Spinal cord (tissue), 10 donors: ENCODE data around the gene MSANTD3. TPM values are rescaled to one million over a fixed set of nuclear protein-coding genes. Genes with fewer than 3 reads are reported as not detected.
A peak's percentile ranks its signal among the peaks of the same experiment; 100 is the strongest.
"Not testable (repeated sequence)": the region's sequence is repeated elsewhere in the genome, so short reads cannot be mapped to it uniquely, and the experiment has no call there.

Experiments used
- DNase-seq, 6 donors: peaks; one replicate each; pipeline versions ENCODE4 v3.0.0 to v3.0.0-alpha.2; 2013 to 2015; ENCODE audit warnings: low spot score in 6 of 6, low read depth in 4 of 6
- H3K27ac ChIP-seq: one replicate; pipeline ENCODE4 v1.5.1; 2013; ENCODE audit warnings: low read depth, low read length, control low read depth
- H3K27me3 ChIP-seq: one replicate; pipeline ENCODE4 v1.6.1; 2013; ENCODE audit warnings: low read length; ENCODE audit not compliant: control insufficient read depth, insufficient read depth
- H3K36me3 ChIP-seq: one replicate; pipeline ENCODE4 v1.6.1; 2013; ENCODE audit warnings: low read length; ENCODE audit not compliant: control insufficient read depth, insufficient read depth
- H3K4me1 ChIP-seq: one replicate; pipeline ENCODE4 v1.6.1; 2013; ENCODE audit warnings: low read length; ENCODE audit not compliant: control insufficient read depth, insufficient read depth
- H3K4me3 ChIP-seq: one replicate; pipeline ENCODE4 v1.5.1; 2013; ENCODE audit warnings: low read depth, low read length, control low read depth
- H3K9me3 ChIP-seq: one replicate; pipeline ENCODE4 v1.6.1; 2013; ENCODE audit warnings: low read length; ENCODE audit not compliant: control insufficient read depth, insufficient read depth
- WGBS: methylation state at CpG from one replicate; pipeline ENCODE4 v1.1.5; 2013; ENCODE audit warnings: missing lambda C conversion rate; ENCODE audit not compliant: insufficient coverage; 5-methylcytosine and 5-hydroxymethylcytosine counted together
- polyA plus RNA-seq, 2 donors: library from polyadenylated mRNA; unstranded; fragments of 120-200 nt; gene quantifications; one replicate each; pipeline ENCODE4 v1.2.1, GENCODE V29; 2013; ENCODE audit not compliant: insufficient read length in 2 of 2
- total RNA-seq, 2 donors: library from RNA; depleted of rRNA in 1 of 2; stranded (reverse); fragments of 120-200 nt in 1 of 2; fragments of >200 nt in 1 of 2; gene quantifications; one replicate each; pipeline versions ENCODE4 v1.2.3 to v1.2.4, GENCODE V29; 2013 to 2014
- donor health status: healthy.

MSANTD3 gene
- total and polyA plus RNA-seq, 4 donors = 22.2 to 32.9 (median 31.5) TPM

DNA sequence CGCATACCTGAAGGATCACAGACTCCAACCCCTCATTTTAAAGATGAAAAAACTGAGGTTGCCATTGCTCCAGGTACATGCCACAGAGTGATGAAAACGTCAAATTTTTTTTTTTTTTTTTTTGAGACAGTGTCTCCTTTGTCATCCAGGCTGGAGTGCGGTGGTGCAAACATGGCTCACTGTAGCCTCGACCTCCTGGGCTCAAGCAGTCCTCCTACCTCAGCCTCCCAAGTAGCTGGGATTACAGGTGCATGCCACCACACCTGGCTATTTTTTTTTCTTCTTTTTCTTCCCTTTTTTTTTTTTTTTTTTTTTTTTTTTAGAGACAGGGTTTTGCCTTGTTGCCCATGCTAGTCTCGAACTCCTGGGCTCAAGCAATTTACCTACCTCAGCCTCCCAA is 13.5 kb downstream of the MSANTD3 start:
- H3K9me3 ChIP-seq, H3K4me3 ChIP-seq, H3K4me1 ChIP-seq, H3K27ac ChIP-seq, H3K27me3 ChIP-seq, H3K36me3 ChIP-seq, DNase-seq: not testable (repeated sequence)
- WGBS = 86% methylated on average over 3 of the region's 5 CpGs

DNA sequence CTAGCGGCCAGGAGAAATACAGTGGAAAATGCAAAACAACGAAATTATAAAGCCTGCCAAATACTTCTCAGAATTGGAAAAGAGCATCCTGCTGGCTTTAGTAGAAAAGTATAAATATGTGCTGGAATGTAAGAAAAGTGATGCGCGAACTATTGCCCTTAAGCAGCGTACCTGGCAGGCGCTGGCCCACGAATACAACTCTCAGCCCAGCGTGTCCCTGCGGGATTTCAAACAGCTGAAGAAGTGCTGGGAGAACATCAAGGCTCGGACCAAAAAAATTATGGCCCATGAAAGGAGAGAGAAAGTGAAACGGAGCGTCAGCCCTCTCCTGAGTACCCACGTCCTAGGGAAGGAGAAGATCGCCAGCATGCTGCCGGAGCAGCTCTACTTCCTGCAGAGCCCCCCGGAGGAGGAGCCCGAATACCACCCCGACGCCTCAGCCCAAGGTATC is 15.0 kb downstream of the MSANTD3 start:
- no peaks in the 10 kb centered on the region for H3K27me3 ChIP-seq
- H3K36me3 ChIP-seq = peaks cover 8% of the 10 kb centered on the region
- WGBS = 87% methylated on average over 13 of the region's 19 CpGs
- H3K27ac ChIP-seq = no peak overlapping the region
- DNase-seq = no peak
- no peak overlapping the region for H3K4me3 ChIP-seq
- peaks cover 4% of the 10 kb centered on the region for H3K4me1 ChIP-seq
- H3K9me3 ChIP-seq = no peaks in the 10 kb centered on the region

DNA sequence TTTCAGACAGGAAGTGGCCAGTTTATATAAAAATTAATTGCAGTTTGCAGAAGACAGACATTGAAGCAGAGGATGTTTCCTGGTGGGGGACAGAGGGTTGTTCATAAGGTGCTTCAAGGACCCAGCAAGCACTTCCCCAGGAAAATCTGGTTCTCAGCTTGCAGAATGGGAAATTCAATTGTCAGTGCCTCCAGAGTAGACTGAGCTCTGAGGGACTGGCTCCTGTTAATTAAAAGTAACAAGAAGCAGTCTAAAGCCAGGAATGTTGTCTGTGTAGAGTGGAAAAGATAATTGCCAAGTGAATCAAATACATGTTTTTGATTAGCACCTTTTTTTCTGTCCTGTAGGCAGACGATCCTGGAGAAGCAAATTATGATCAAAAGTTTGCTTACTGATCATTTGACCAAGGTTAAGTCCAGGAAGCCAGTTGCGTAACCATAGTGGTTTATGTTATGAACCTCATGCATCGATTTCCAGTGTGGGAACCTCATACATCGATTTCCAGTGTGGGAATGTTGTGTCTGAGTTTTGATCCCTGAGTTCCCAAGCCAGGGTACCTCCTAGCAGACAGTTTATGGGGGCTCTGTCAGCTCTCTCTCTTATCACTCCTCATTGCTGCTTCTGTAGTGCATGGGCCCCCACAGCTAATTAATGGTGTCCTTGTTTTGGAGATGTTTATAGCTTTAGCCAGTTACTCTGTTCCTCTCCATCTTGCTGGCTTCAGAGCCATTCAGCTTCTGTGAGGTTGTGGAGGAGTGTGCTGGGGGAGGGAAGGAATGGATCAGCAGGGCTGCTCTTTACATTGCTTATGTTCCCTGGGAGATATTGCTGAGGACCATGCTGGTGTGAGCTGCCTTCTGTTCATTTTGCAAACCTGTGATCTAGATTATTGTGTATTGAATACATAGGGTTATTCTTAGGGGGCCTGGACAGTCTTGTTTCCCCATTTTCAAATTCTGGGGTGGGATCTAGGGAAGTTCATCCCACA is 17.1 kb downstream of the MSANTD3 start:
- H3K36me3 ChIP-seq = peaks cover 8% of the 10 kb centered on the region
- no peak for DNase-seq
- peaks cover 4% of the 10 kb centered on the region for H3K4me1 ChIP-seq
- H3K27me3 ChIP-seq = no peaks in the 10 kb centered on the region
- WGBS = 83% methylated on average over 3 of the region's 4 CpGs
- H3K4me3 ChIP-seq = no peak overlapping the region
- H3K9me3 ChIP-seq = no peaks in the 10 kb centered on the region
- H3K27ac ChIP-seq = no peak overlapping the region

DNA sequence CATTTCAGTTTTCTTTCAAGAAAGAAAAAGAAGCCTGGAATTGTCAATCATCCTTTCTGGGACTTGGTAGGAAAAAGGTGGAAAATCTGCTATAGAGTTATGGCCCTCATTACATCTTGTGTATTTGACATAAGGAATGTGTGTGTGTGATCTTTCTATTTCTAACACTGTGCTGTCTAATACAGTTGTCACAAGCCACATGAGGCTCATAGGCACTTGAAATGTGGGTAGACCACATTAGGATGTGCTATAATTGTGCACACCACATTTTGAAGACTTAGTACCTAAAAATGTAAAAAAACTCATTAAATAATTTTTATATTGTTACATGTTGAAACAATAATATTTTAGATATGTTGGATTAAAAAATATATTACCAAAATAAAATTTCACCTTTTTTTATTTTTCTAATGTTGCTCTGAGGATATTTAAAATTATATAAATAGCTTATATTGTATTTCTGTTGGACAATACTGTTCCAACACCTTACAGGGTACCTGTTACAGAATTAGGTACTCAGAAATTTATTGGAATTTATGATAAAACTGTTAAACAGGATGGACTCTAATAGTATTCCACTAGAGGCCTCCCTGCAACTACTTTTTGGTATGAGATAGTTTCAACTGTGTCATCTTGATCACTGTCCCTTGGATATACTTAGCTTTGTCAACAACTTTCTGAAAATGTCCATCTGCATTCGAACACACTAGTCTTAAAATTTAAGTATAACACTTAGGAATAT is 18.4 kb downstream of the MSANTD3 start:
- Histone ChIP-seq H3K4me1 (peaks cover 4% of the 10 kb centered on the region), H3K27ac (no peak overlapping the region), H3K27me3 (no peaks in the 10 kb centered on the region), H3K4me3 (no peak overlapping the region), H3K36me3 (peaks cover 8% of the 10 kb centered on the region), H3K9me3 (no peaks in the 10 kb centered on the region)
- no CpG with 5 or more reads among the region's 1 CpG for WGBS
- no peak for DNase-seq

DNA sequence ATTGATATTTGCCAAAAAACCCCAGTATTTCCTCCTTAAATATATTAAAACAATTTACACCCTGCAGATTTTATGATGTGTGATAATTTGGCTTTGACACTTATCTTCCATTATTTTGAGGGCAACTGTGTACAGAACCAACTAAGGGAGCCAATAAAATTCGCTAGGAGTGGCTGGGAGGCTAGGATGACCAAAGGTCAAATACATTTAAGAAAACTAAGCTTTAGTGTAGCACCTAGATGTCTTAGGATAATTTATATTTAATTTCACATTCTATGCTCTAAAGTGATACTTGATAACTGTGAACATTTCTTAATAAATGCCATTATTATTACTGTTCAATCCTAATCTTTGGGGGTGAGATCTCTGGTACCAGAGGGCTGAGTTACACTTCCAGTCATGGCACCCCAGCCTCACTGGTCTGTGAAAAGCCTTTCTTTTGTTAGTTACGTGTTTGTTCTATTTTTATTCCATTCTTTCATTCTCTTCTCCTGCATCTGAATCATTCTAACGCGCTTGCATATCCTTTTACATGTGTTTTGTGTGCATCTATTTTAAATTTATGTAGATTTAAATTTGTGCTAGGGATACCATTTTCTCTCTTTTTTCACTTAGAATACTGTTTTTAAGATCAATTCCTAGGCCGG is 19.1 kb downstream of the MSANTD3 start:
- Histone ChIP-seq H3K9me3 (no peaks in the 10 kb centered on the region), H3K36me3 (peaks cover 8% of the 10 kb centered on the region), H3K4me3 (no peak overlapping the region), H3K27me3 (no peaks in the 10 kb centered on the region), H3K27ac (no peak overlapping the region), H3K4me1 (peaks cover 4% of the 10 kb centered on the region)
- no peak for DNase-seq
- no CpG with 5 or more reads among the region's 5 CpGs for WGBS

DNA sequence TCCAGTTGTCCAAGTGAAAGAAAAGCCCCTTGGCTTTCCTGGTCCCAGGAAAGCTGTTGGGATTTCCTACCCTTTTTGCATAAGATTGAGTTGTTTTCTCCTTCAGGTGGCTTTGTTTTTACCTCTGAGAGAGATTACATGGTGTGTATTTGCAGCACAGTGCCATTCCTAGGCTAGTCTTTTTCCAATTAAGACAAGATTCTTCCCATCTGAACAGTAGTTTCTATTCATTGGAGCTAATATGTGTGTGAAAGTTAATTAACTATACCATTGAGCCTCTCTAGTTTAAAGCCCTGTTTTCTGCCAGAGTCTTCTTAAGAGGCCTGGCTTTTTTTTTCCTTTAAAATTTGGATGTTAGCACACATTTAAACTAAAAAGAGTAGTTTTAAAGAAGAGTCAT is 20.1 kb downstream of the MSANTD3 start:
- H3K4me1 ChIP-seq = peaks cover 4% of the 10 kb centered on the region
- no peak overlapping the region for H3K27ac ChIP-seq
- peaks cover 7% of the 10 kb centered on the region for H3K36me3 ChIP-seq
- no peak overlapping the region for H3K4me3 ChIP-seq
- DNase-seq = peak in 2 of 6 donors; percentile 22 to 84
- no peaks in the 10 kb centered on the region for H3K27me3 ChIP-seq
- H3K9me3 ChIP-seq = no peaks in the 10 kb centered on the region

DNA sequence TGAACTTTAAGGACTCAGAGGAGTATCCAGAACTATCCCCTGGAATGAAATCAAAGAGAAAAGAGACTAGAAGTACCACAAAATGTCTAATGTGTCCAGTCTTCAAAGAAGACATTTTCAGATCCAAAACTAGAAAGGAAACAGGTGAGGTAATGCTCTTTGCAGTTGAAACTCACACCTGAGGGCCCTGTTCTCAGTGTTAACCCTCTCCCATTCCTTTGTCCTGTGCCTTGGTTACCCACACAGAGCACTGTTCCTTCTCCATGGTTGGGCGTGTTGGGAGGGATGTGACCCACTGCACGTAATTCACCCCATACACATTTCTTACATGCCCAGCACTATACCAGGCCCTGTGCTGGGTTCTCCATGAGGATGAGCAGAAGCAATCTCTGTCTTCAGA is 21.3 kb downstream of the MSANTD3 start:
- Histone ChIP-seq H3K9me3 (no peaks in the 10 kb centered on the region), H3K4me1 (peaks cover 4% of the 10 kb centered on the region), H3K4me3 (no peak overlapping the region), H3K36me3 (no peaks in the 10 kb centered on the region), H3K27me3 (no peaks in the 10 kb centered on the region), H3K27ac (no peak overlapping the region)
- WGBS = no CpG with 5 or more reads among the region's 2 CpGs
- no peak for DNase-seq

DNA sequence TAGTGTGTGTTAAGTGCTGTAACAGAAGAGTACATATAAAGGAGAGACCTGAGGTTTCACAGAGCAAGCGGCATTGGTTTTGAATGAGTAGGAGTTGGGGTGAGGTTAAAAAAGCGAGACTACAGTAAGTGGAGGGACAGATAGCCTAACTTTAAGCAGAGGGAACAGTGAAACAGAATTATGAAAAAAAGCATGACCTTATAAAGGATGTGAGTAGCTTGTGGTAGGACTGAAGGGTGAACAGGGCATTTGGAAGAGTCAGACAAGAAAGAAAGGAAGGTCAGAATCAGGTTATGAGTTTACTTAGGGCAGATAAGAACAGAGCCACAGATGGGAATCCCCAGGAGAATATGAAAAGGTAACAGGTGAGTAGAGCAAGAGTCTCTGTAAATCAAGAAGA is 22.5 kb downstream of the MSANTD3 start:
- H3K36me3 ChIP-seq = no peaks in the 10 kb centered on the region
- no peaks in the 10 kb centered on the region for H3K9me3 ChIP-seq
- H3K4me3 ChIP-seq = no peak overlapping the region
- H3K4me1 ChIP-seq = peaks cover 4% of the 10 kb centered on the region
- no peaks in the 10 kb centered on the region for H3K27me3 ChIP-seq
- 91% methylated on average over 2 of the region's 2 CpGs for WGBS
- no peak for DNase-seq
- no peak overlapping the region for H3K27ac ChIP-seq

DNA sequence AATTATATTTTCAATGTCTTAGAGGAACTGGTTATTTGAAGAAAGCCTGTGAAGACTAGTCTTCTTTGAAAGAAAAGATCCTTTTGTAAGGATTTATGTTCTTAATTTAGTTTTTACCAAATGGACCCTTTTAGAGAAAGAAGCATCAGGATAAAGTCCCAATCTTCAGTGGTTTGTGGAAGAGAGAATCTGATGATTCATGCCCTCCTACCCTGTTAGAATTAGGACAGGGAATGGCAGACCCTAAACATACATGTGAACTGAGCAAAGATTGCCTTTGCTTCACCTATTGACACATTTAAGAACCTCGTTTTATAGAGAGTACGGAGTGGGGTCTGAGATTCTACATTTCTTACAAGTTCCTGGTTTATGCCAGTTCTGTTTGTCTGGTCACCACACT is 26.0 kb downstream of the MSANTD3 start:
- Histone ChIP-seq H3K4me1 (no peaks in the 10 kb centered on the region), H3K27me3 (no peaks in the 10 kb centered on the region), H3K27ac (no peak overlapping the region), H3K36me3 (no peaks in the 10 kb centered on the region), H3K4me3 (no peak overlapping the region), H3K9me3 (no peaks in the 10 kb centered on the region)
- DNase-seq = no peak
- WGBS = no CpG with 5 or more reads among the region's 2 CpGs
